ENCODE results near the gene CUL7.
"Not testable (repeated sequence)": the region's sequence is repeated elsewhere in the genome, so short reads cannot be mapped to it uniquely, and the experiment has no call there.

The CUL7 gene

GRCh38 chr6:43053545-43054205 is at the start of gene CUL7:
Gene CUL7, minus strand, starts transcription at chr6:43053851. Its CDS starts 1,063 bp downstream, at chr6:43052788.
- FAIRE-seq, result no peak
- peak; percentile 99 for DNase-seq (ENCODE audit: low spot score)

DNA sequence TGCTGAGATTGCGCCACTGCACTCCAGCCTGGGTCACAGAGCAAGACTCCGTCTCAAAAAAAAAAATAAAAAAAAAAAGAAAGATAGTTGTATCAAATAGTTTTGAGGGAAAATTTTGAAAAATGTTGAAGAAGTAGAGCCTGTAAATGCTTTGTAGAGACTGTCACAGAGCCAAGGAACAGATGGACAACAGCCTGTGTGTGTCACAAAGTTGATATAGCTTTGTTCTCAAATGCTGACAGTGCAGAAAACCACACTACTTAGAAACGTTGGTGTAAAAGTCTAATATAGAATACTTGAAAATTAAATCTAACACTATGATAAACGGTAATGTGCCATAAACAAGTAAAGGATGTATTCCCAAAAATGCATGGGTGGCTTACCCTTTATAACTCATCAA is 47.8 kb upstream of the CUL7 start:
- FAIRE-seq, result no peak

DNA sequence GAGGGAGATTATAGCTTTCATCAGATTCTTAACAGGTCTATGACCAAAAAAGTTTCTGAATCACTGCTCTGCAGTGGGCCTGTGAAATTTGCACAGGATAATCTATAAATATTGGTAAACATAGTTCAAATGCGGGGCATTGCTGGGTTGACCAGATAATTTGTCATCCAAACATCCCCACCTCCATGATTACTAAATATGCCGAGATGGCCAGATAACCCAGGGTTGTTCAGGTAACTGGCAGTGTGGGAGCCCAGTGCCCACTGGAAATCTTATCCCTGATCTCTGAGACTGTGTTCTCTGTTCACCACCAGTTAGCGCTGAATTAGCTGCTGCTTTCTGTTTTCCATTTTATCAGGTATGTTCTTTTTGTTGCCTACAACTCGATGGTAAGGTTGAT is 43.9 kb upstream of the CUL7 start:
- FAIRE-seq (no peak), DNase-seq (ENCODE audit: low spot score) (no peak)

More for the DNA sequence above, 47.8 kb upstream of the CUL7 start:
- DNase-seq (ENCODE audit: low spot score), result no peak

DNA sequence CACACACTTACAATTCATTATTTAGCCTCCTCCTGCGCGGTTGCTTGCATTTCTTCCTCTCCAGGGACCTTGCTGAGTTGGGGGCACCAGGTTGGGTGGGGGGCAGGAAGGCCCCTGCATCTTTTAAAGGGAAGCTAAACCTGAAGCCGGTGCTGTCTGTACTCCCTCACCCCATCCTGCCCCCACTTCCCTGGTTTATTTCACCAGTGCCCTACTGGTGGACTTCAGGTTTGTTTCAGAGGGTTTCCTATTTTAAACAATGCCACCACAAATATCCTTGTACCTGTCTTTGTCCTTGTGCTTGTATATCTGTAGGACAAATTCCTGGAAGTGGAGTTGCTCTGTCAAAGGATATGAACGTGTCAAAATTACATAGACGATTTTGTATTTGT is 43.4 kb upstream of the CUL7 start:
- no peak for DNase-seq (ENCODE audit: low spot score)
- FAIRE-seq, result no peak

DNA sequence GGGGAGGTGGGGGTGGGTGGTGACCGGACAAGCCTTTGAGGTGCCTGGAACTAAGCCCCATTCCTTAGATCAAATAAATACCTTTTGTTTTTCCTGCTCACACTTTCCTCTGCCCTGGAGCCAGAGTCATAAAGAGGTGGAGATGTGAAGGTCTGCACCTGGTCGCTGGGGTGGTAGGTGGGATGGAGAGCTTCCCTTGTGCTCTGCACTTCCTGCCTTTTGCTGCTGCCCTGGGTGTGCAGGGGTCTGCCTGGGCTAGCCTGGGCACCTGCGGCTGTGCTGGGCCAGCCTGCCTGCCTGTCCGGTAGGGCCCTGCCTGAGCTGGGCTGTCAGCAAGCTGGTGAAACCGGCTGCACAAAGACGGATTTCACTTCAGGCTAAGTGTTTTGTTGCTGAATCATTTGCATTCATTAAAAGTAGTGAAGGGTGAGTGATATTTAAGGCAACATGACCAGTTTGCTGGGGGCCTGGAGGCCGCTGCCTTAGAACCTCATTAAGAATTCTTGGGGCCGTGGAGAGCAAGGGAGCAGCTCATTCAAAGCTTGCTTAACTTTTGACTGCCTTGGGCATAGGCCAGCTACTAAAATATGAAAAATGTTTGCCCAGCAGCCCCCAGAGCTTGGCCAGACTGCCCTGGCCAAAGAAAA is 42.9 kb upstream of the CUL7 start:
- DNase-seq (ENCODE audit: low spot score) (no peak), FAIRE-seq (no peak)

DNA sequence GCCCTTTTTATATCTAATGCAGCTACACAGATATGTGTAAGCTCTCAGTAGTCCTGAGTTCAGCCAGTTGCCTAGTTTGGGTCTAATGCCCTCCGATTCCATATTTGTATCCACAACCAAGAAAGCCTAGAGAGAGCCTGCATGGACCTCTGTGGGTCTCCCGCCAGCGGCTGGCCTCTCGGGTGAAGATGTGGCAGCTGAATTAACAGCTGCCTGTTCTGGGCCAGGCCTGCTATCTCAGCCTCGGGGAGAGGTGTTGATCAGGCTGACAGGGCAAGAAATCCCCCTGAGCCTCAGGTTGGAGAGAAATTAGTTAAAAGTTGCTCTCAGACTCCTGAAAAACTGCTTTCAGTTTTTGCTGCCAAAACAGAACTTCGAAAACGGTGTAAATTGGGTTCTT is 42.3 kb upstream of the CUL7 start:
- no peak for FAIRE-seq
- no peak for DNase-seq (ENCODE audit: low spot score)

GRCh38 chr6:43093436-43094289 is 40.0 kb upstream of the CUL7 start:
- no peak for DNase-seq (ENCODE audit: low spot score)
- no peak for FAIRE-seq

DNA sequence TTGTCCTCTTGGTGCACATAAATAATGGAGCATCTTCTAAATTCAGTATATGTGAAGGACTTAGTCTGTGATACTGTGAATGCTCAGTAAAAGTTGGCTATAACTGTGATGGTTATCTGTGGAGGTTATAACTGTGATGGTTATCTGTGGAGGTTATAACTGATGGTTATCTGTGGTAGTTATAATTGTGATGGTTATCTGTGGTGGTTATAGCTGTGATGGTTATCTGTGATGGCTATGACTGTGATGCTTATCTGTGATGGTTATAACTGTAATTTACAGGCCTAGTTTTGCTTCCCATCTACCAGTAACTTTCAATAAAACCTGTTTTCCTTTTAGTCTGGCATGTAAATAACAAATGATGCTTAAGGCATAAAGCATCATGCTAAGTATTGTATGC is 39.0 kb upstream of the CUL7 start:
- FAIRE-seq (no peak), DNase-seq (ENCODE audit: low spot score) (no peak)

DNA sequence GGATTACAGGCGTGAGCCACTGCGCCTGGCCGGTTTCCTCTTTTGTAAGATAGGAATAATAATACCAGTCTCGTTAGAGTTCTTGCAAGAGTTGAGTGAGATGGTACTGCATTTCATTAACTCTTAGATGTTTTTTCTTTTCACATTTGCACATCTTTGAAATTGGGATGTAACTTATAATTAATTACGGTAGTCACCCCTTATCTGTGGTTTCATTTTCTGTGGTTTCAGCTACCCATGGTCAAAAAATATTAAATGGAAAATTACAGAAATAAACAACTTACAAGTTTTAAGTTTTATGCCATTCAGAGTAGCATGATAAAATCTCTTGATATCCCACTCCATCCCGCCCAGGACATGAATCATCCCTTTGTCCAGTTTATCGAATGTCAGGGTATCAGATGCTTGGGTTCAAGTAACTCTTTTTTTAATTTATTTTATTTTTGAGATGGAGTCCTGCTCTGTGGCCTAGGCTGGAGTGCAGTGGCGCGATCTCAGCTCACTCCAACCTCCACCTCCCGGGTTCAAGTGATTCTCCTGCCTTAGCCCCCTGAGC is 37.9 kb upstream of the CUL7 start:
- DNase-seq (ENCODE audit: low spot score), result no peak
- no peak for FAIRE-seq

GRCh38 chr6:43091020-43091419 is 37.4 kb upstream of the CUL7 start:
- FAIRE-seq, result no peak
- DNase-seq (ENCODE audit: low spot score), result no peak

DNA sequence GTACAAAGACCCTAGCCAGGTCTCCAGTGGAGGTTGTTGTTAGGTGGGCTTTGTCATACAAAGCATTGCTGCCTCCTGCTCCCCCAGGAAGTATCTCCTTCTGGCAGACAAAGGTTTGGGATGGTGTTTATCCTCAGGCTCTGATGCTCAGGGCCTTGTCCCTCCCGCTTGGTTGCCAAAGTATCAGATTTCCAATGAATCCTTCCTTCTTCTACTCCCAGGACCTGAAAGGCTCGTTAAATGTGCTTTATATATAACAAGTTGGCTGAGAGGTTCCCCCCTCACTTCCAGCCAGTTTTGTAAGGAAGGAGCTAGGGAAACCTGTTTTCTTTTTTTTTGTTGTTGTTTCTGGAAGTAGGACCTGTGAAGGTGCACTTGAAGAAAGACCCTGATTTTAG is 36.9 kb upstream of the CUL7 start:
- DNase-seq (ENCODE audit: low spot score) (no peak), FAIRE-seq (no peak)

- FAIRE-seq (no peak), DNase-seq (ENCODE audit: low spot score) (no peak)
These were observed 36.4 kb upstream of the CUL7 start for GRCh38 chr6:43089874-43090558.

- FAIRE-seq, result no peak
These were observed 35.8 kb upstream of the CUL7 start for GRCh38 chr6:43089467-43089866.

GRCh38 chr6:43088654-43089056 is 35.0 kb upstream of the CUL7 start:
- DNase-seq (ENCODE audit: low spot score), result no peak
- FAIRE-seq, result no peak

More at GRCh38 chr6:43089467-43089866, 35.8 kb upstream of the CUL7 start:
- no peak for DNase-seq (ENCODE audit: low spot score)

- FAIRE-seq (no peak), DNase-seq (ENCODE audit: low spot score) (no peak)
These were observed 32.5 kb upstream of the CUL7 start for GRCh38 chr6:43086022-43086658.

- no peak for DNase-seq (ENCODE audit: low spot score)
- FAIRE-seq, result no peak
These were observed 29.4 kb upstream of the CUL7 start for GRCh38 chr6:43082806-43083655.

GRCh38 chr6:43081922-43082321 is 28.3 kb upstream of the CUL7 start:
- DNase-seq (ENCODE audit: low spot score); FAIRE-seq: not testable (repeated sequence)

- FAIRE-seq (no peak), DNase-seq (ENCODE audit: low spot score) (no peak)
These were observed 27.4 kb upstream of the CUL7 start for GRCh38 chr6:43081043-43081442.

- FAIRE-seq (no peak), DNase-seq (ENCODE audit: low spot score) (no peak)
These were observed 25.0 kb upstream of the CUL7 start for GRCh38 chr6:43078691-43079090.

GRCh38 chr6:43077981-43078511 is 24.4 kb upstream of the CUL7 start:
- DNase-seq (ENCODE audit: low spot score), result no peak
- no peak for FAIRE-seq

Measured in urothelium cell line (cell line).